ENCODE measurements around the gene MAML3.

Gene MAML3

GRCh38 chr4:140153718-140154571 lies at the start of gene MAML3:
Gene MAML3 (minus strand): TSS chr4:140154184. CDS start chr4:140153327, 857 bp downstream.
- DNase-seq (peak; percentile 87), ATAC-seq (peak; percentile 19)

GRCh38 chr4:140198942-140199341 lies 45.0 kb upstream of the MAML3 start:
- ATAC-seq (no peak), DNase-seq (no peak)

- ATAC-seq (no peak), DNase-seq (no peak)
Observed at GRCh38 chr4:140195806-140196205, 41.8 kb upstream of the MAML3 start.

- ATAC-seq (no peak), DNase-seq (no peak)
Observed at GRCh38 chr4:140189805-140190204, 35.8 kb upstream of the MAML3 start.

GRCh38 chr4:140188975-140189374 lies 35.0 kb upstream of the MAML3 start:
- DNase-seq (no peak), ATAC-seq (no peak)

DNA sequence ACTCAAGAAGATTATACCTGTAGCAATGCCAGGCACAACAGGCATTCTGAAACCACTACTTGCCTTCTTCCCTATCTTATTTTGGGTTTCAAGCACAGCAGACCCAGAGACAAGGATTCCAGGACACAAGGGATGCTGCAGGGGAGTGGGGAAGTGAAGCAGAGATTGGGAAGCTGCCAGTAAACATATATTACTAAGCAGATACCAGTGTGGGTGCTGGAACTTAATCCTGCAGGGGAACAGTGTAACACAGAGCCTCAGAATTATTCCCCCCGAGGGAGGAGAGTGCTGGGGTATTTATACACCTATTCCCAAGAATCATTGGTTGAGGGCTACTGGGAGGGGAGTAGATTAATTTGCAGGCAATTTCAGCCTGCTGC lies 33.3 kb upstream of the MAML3 start:
- DNase-seq = no peak
- ATAC-seq = no peak

DNA sequence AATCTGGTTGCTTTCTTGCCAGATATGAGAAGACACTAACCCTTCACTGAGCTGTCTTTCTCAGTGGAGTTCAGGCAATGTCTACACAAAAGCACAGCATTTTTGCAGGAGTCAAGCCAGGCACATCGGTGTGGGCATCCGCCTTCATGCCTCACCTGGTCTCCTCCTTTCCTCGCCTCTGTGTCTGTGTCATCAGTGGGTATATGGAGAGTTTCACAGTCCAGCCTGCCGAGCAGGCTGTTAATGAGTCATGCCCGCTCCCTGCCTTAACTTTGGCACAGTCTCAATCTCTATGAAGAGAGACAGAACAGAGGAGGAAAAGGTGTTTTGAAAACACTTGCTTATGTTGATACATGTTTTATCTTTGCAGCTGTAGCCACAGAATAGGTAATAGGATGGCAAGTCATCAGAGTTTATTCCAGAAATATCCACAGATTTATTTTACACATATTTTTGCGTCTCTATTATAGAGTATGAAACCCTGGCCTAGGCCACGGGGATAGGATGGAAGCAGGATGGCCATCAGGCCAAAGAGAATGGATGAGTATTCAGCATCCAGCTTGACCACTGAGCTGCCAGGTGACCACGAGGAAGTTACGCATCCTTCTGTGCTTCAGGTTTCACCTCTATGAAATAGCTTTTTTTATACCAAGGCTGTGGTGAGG lies 32.8 kb upstream of the MAML3 start:
- no peak for DNase-seq
- no peak for ATAC-seq

- ATAC-seq (no peak), DNase-seq (no peak)
Observed at GRCh38 chr4:140186082-140186438, 32.1 kb upstream of the MAML3 start.

- DNase-seq = no peak
- ATAC-seq = no peak
Observed at GRCh38 chr4:140185412-140186081, 31.6 kb upstream of the MAML3 start.

DNA sequence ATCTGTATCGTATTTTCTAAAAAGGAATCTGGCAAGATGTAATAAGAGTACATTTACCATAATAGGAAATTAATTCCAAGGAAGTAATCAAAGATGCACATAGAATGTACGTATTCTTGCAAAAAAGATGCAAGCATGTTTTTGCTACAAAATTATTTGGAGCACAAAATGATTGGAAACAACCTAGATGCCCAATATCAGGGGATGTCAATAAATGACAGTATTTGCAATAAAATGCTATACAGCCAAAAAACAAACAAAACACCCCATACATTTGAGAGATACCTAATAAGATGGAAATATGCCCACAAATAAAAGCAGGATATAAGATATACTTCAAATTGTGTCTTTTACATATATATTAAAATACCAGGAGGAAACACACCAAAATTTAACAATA lies 29.3 kb upstream of the MAML3 start:
- DNase-seq (no peak), ATAC-seq (no peak)

GRCh38 chr4:140180577-140180976 lies 26.6 kb upstream of the MAML3 start:
- ATAC-seq = no peak
- DNase-seq = no peak

- DNase-seq = no peak
- ATAC-seq = no peak
Observed at GRCh38 chr4:140176735-140177134, 22.8 kb upstream of the MAML3 start.

DNA sequence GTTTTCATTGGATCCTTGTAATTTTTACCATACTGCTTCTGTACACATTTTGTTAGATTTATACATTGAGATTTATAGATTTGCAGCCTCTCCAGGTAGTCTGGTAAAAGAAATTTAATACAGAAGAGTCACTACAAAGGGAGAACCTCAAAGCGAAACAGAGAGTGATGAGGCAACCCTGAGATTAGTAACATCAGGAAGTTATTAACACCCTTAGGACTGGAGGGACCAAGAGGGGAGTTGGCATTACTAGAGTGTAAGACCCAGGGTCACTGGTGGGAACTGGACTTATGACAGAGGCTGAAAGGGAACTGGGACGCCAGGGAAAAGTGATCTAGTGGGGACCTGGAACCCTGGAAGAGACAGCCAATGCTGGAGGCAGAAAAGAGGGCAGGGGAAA lies 20.6 kb upstream of the MAML3 start:
- no peak for ATAC-seq

GRCh38 chr4:140172960-140173359 lies 19.0 kb upstream of the MAML3 start:
- ATAC-seq (no peak), DNase-seq (no peak)

More for the DNA sequence above, 20.6 kb upstream of the MAML3 start:
- no peak for DNase-seq

DNA sequence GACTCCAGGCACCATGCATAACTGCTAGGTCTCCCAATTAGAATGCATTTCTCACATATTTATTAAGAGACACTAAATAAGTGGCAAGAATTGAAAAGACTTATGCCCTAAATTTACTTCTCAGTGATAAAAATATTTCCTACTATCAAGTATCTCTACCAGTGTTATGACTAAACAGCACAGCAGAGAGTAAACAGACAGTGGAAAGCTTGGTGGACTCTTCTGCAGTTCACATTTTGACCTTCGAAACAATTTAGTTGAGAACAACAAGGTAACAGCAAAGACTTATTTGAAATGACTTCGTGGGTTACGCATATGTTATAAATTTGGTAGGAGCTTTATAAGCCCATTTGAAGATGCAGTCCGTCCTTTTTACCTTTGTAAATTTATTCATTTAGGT lies 16.3 kb upstream of the MAML3 start:
- no peak for DNase-seq
- no peak for ATAC-seq

- DNase-seq (no peak), ATAC-seq (no peak)
Observed at GRCh38 chr4:140168936-140169335, 15.0 kb upstream of the MAML3 start.

- ATAC-seq (no peak), DNase-seq (no peak)
Observed at GRCh38 chr4:140168474-140168873, 14.5 kb upstream of the MAML3 start.

DNA sequence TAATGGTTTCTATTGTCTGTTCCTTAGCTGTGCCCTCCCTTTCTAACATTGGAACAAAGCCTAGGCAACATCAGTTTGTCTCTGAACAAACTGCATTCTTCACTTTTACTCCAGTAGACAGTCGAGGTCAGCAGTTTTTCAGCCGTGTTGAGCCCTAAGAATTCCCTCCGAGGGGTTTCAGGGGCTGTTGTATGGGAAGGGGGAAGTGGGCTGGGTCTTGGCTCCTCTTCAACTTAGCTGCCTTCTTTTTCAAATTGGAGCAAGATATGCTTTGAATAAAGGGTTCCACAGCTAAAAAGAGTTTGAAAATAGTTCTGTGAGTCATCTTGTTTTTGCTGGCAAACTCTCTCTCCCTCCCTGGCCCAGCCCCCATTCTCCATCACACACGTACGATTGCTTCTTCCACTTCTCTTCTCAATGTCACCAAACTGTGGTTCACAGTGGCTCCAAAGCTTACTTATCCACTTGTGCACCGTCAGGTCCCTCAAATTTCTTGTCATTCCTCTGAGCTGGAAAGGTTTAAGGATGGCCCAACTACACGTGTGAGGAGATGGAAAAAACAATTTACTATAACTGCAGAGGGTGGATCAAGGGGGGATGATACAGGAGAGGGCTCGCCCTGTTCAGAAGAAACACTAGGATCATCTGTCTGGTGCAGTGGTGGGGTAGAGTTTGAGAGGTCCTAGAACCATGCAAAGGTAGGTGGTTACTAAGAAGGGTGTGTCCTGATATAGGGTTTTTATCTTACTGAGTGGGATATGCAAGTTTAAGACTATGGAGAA lies 9.2 kb upstream of the MAML3 start:
- no peak for DNase-seq
- ATAC-seq = no peak

- no peak for DNase-seq
- ATAC-seq = no peak
Observed at GRCh38 chr4:140162596-140162995, 8.6 kb upstream of the MAML3 start.

GRCh38 chr4:140158365-140159030 lies 4.5 kb upstream of the MAML3 start:
- no peak for DNase-seq
- ATAC-seq = no peak

GRCh38 chr4:140157341-140157740 lies 3.4 kb upstream of the MAML3 start:
- no peak for DNase-seq
- no peak for ATAC-seq

All from stimulated activated naive CD8-positive, alpha-beta T cell treated with anti-CD3 and anti-CD28 coated beads, Interleukin-15, Interleukin-2, amounts not matched to agents 100 U/mL and 50 U/mL, for 24 hours (primary cell).